ENCODE data around the gene HLA-DRA.

- TF ChIP-seq CTCF (conservative IDR thresholded peaks at IDR 0.05 in 1 of 2, IDR thresholded peaks at IDR 0.05 in 1 of 2; ENCODE audit: low read depth in 1 of 2, low read length in 2 of 2) = no peak
- TF ChIP-seq EZH2 (IDR thresholded peaks at IDR 0.05; ENCODE audit: low read length, missing control alignments) = no peak
Observed at GRCh38 chr6:32406857-32407256, 32.8 kb upstream of the HLA-DRA start, which contains the start of gene BTNL2.
